22Rv1 (cell line): ENCODE measurements around the gene PRSS53.

ENCODE experiments used
- H3K27ac ChIP-seq: fragments of 450-650 bp; 2 replicates; pipeline ENCODE4 v1.5.1; 2017
- ZFX ChIP-seq: fragments of 450-650 bp; IDR thresholded peaks from 2 replicates; pipeline ENCODE4 v1.6.1; 2017; ENCODE audit warnings: antibody characterized with exemption, borderline replicate concordance
- TF ChIP-seq, protein P1 (sequence below): fragments of 450-650 bp; IDR thresholded peaks from 2 replicates; pipeline ENCODE4 v1.5.1; 2017; ENCODE audit warnings: mild to moderate bottlenecking

PRSS53 gene

DNA sequence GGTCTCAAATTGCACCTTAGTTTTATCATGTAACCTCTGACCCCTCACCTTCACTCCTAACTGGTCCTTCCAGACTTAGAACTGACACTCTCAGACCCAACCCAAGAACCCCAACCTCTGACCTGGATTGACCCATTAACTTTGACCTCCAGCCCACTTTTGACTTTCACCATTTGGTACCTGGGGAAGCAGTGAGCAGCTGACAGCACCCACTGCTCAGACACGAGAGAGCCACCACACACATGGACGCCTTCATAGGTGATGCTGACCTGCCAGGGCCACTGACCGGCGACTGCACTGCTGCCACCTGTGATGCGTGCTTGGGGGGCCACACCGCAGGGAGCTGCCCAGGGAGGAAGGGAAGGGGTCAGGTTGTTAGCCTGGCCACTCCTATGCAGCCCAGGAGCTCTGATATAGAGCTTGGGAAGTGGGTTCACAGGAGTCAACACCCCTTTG, 44.3 kb upstream of the PRSS53 start:
- no peak overlapping the region for H3K27ac ChIP-seq
- TF ChIP-seq, protein P1, sequence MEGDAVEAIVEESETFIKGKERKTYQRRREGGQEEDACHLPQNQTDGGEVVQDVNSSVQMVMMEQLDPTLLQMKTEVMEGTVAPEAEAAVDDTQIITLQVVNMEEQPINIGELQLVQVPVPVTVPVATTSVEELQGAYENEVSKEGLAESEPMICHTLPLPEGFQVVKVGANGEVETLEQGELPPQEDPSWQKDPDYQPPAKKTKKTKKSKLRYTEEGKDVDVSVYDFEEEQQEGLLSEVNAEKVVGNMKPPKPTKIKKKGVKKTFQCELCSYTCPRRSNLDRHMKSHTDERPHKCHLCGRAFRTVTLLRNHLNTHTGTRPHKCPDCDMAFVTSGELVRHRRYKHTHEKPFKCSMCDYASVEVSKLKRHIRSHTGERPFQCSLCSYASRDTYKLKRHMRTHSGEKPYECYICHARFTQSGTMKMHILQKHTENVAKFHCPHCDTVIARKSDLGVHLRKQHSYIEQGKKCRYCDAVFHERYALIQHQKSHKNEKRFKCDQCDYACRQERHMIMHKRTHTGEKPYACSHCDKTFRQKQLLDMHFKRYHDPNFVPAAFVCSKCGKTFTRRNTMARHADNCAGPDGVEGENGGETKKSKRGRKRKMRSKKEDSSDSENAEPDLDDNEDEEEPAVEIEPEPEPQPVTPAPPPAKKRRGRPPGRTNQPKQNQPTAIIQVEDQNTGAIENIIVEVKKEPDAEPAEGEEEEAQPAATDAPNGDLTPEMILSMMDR: no peak
- no peak for TF ChIP-seq ZFX

DNA sequence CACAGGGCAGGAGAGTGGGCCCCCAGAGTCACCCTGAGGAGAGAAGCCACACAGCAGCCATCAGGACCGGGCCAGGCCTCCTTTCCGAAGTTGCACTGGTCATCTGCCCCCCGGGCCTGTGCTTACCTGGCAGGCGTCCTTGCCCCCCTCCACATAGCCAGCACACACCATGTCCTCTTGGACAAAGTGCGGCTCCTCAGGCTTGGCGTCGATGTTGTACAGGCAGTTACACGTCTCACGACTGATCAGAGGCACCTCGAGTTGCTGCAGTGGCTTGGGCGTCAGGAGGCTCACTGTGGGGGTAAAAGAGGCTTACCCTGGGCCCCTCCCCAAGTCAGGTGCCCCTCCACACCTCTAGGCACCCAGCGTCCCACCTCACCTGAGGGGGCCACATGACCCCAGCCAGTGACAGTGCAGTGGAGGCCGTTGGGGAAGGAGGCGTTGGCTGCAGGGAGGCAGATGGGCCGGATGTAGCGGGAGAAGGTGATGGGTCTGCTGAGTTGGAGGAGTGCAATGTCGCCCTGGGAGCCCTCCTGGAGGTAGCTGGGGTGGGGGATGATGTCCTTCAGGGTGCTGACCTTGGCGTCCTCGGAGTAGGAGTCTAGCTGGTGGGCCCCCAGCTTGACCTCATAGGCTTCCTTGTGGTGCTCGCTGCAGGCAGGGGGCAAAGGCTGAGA, 43.7 kb upstream of the PRSS53 start:
- TF ChIP-seq ZFX: no peak
- TF ChIP-seq, protein P1: no peak
- H3K27ac ChIP-seq: peak overlapping the region; percentile 72

DNA sequence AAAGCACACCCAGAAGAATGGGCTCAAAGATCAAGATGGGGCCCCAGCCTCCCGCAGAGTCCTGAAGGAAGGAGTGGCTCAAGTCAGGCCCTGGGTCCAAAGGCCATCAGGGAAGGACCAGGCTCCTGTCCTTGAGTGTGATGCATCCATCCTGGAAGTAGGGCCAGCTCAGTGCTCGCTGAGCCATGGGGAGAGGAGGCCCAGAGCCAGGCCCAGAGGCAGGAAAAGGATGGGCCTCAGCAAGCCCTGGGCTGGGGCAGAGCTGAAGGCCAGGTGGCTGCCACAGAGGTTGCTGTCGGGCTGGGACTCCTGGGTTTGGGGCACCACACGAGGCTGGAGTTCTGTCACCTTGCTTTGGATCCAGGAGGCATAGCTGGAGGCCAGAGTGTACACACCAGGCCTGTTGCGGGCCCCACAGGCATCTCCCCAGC, 43.1 kb upstream of the PRSS53 start:
- peak overlapping the region; percentile 72 for H3K27ac ChIP-seq
- TF ChIP-seq, protein P1: no peak
- TF ChIP-seq ZFX: no peak

DNA sequence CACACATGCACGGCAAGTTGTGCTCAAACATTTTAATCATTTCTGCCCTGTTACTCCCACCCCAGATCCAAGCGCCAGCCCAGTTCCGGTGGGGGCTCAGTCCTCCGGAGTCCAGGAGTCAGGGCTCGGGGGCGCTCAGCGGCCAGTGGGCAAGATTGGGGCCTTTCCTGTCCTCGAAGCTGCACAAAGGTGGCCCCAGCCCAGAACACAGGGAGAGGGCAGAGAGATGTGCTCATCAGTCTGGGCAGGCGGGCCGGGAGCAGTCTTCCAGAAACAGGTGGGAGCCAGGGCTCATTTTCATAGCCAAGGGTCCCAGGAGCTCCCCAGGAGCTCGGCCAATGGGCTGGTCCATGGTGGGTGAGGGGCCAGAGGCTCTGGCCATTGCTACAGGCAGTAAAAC, 42.7 kb upstream of the PRSS53 start:
- peak overlapping the region; percentile 72 for H3K27ac ChIP-seq
- TF ChIP-seq, protein P1: no peak
- TF ChIP-seq ZFX: no peak

DNA sequence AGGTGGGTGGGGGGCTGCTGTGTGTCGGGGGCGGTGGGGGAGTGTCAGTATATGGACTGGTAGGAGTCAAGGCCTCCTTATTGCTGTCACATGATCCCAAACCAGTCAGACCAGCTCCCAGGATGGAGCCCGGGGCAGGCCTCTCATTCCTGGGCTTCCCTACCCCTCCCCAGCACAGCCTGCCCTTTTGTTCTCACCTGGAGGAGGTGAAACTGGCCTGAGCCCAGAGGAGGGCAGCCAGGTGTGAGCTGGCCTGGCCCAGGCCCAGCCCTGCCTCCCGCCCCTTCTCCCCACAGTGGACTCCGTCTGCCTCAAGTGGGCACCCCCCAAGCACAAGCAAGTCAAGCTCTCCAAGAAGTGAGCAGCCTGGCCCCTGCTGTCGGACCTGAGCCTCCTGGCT, 42.2 kb upstream of the PRSS53 start:
- TF ChIP-seq, protein P1: no peak
- TF ChIP-seq ZFX: no peak
- H3K27ac ChIP-seq: peak overlapping the region; percentile 72

DNA sequence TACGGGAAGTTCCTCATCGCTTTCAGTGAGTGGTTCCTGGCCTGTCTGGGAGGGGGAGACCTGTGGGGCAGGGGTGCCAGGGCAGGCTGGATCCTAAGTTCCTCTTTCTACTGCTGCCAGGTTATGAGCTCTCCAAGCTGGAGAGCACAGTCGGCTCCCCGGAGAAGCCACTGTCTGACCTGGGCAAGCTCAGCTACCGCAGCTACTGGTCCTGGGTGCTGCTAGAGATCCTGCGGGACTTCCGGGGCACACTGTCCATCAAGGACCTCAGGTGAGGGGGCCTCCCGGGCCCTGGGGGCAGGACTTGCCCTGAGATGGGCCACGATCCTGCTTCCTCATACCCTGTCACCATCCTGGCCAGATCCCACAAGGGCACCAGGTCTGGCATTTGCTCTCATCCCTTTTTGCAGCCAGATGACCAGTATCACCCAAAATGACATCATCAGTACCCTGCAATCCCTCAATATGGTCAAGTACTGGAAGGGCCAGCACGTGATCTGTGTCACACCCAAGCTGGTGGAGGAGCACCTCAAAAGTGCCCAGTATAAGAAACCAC, 41.7 kb upstream of the PRSS53 start:
- H3K27ac ChIP-seq: peak overlapping the region; percentile 72
- TF ChIP-seq ZFX: no peak
- TF ChIP-seq, protein P1: no peak

DNA sequence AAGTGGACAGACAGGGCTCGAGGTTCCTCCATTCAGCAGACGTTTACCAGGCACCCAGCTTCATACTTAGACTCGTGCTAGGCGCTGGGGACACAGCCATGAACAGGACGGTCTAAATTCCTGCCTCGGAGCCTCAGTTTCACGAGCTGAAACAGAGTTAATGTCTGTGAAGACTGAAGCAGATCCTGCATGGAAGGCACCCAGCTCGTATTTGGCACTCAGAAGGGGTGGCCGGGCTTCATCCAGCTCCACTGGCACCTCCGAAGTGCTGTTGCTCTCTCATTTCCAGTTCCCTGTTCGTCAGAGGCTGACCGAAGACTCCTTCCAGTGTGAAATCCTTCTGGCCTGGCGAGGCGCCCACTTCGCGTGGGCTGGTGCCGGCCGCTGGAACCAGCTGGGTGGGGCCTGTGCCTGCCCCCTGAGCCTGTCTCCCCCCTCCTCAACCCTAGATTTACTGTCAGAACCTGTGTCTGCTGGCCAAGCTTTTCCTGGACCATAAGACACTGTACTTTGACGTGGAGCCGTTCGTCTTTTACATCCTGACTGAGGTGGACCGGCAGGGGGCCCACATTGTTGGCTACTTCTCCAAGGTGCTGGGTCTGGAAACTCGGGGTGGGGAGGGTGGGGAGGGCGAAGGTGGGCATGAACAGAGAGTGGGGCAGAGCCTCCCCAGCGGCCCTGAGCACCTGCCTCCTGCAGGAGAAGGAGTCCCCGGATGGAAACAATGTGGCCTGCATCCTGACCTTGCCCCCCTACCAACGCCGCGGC, 41.0 kb upstream of the PRSS53 start:
- H3K27ac ChIP-seq: peak overlapping the region; percentile 72

More for the DNA sequence above, 41.0 kb upstream of the PRSS53 start:
- TF ChIP-seq, protein P1: no peak
- TF ChIP-seq ZFX: no peak
